IMR-90 (cell line): Measurements from ENCODE around the gene EXOC4. TPM values are rescaled to one million over a fixed set of nuclear protein-coding genes. Genes with fewer than 3 reads are reported as not detected.

Experiments
- BHLHE40 ChIP-seq: fragments of 150-350 bp; IDR thresholded peaks from 2 replicates; pipeline ENCODE4 v1.6.1; 2016; ENCODE audit warnings: mild to moderate bottlenecking, low read depth, low read length
- CEBPB ChIP-seq: IDR thresholded peaks from 2 replicates; pipeline ENCODE4 v1.6.1; 2012; ENCODE audit warnings: low read depth, low read length, improper control_type of control experiment
- FOS ChIP-seq: fragments of 150-350 bp; IDR thresholded peaks from 2 replicates; pipeline ENCODE4 v1.6.1; 2016; ENCODE audit warnings: low read depth, low read length
- MAZ ChIP-seq: IDR thresholded peaks from 2 replicates; pipeline ENCODE4 v1.6.1; 2012; ENCODE audit warnings: low read depth, mild to moderate bottlenecking, low read length, improper control_type of control experiment, moderate library complexity, borderline replicate concordance
- MXI1 ChIP-seq: IDR thresholded peaks from 2 replicates; pipeline ENCODE4 v1.6.1; 2012; ENCODE audit warnings: low read depth, mild to moderate bottlenecking, low read length, moderate library complexity, borderline replicate concordance
- NFE2L2 ChIP-seq: fragments of 150-350 bp; IDR thresholded peaks from 2 replicates; pipeline ENCODE4 v1.6.1; 2016; ENCODE audit warnings: low read depth, mild to moderate bottlenecking, low read length
- RFX5 ChIP-seq: IDR thresholded peaks from 2 replicates; pipeline ENCODE4 v1.8.0; 2012; ENCODE audit warnings: low read depth, mild to moderate bottlenecking, low read length, moderate library complexity
- polyA plus RNA-seq, 3 experiments: library from polyadenylated mRNA; depleted of rRNA; stranded (reverse); fragments of >200 nt; gene quantifications; 2 replicates each; pipeline ENCODE4 v1.2.3, GENCODE V29; 2012; ENCODE audit warnings: low replicate concordance in 1 of 3
- total RNA-seq: library from RNA; depleted of rRNA; stranded (reverse); fragments of >200 nt; gene quantifications from 2 replicates; pipeline ENCODE4 v1.2.3, GENCODE V29; 2012

EXOC4 gene
- total and polyA plus RNA-seq, 2 of the 4 experiments (the other 2 are of a cell fraction): 25.4 to 94.6 TPM

DNA sequence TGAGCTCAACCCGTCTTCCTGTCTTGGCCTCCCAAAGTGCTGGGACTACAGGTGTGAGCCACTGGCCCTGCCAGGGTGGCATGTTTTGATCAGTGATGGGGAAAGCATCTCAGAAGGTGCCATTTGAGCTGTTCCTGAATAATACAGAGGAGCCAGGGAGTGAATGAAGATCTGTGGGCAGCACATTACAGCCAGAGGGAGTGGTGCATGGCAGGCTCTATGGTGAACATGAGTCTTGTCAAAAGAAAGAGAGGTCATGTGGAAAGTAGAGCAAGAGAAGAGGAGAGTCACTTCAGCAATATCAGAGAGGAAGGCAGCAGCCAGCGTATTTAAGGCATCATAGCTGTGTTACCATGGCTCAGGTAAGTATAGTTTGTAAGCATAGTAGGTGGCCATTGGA lies 598.5 kb downstream of the EXOC4 start (continued):
- TF ChIP-seq MAZ: no peak
- no peak for TF ChIP-seq FOS
- no peak for TF ChIP-seq MXI1
- no peak for TF ChIP-seq BHLHE40
- TF ChIP-seq RFX5: no peak
- TF ChIP-seq CEBPB: no peak
- no peak for TF ChIP-seq NFE2L2
